SK-N-SH (cell line): ENCODE measurements around the gene RIC3. TPM values are rescaled to one million over a fixed set of nuclear protein-coding genes. Genes with fewer than 3 reads are reported as not detected.

Experiments
- CTCF ChIA-PET: fragments of 300-600, 350-600 bp; formaldehyde crosslinking; extraction: SDS; loops from one replicate; lab custom pipeline; 2021; lab: Yijun Ruan, JAX
- POLR2A ChIA-PET: fragments of 350-600 bp; sonication (Branson Sonifier 250); formaldehyde crosslinking; extraction: SDS; loops from one replicate; lab custom pipeline; 2020; ENCODE audit warnings: antibody characterized with exemption, inconsistent platforms; lab: Yijun Ruan, JAX
- DNase-seq: peaks from one replicate; pipeline ENCODE4 v3.0.0; 2012
- H2AFZ ChIP-seq: fragments of 200-600 bp; sonication (generic); 2 replicates; pipeline ENCODE4 v1.8.1; 2016; ENCODE audit warnings: antibody characterized with exemption, mild to moderate bottlenecking, low read depth
- H3F3A ChIP-seq: fragments of 200-600 bp; sonication (generic); replicated peaks from 2 replicates; pipeline ENCODE3; 2016; ENCODE audit warnings: antibody characterized with exemption, mild to moderate bottlenecking; ENCODE audit not compliant: insufficient read depth
- H3K27ac ChIP-seq, 2 experiments: fragments of 200-500 bp in 1 of 2; fragments of 200-600 bp in 1 of 2; sonication (Bioruptor generic) in 1 of 2; sonication (generic), shearing (Covaris generic) in 1 of 2; 2 replicates each; pipeline versions ENCODE4 v1.5.1 to v1.6.1; 2014 to 2016; ENCODE audit warnings: low read depth in 2 of 2, inconsistent platforms in 1 of 2, low read length in 1 of 2, mild to moderate bottlenecking in 1 of 2, mixed read lengths in 1 of 2
- H3K27me3 ChIP-seq: fragments of 200-600 bp; sonication (generic), shearing (Covaris generic); 2 replicates; pipeline ENCODE4 v1.6.1; 2016; ENCODE audit warnings: mixed run types; ENCODE audit not compliant: insufficient read depth
- H3K36me3 ChIP-seq, 2 experiments: fragments of 200-500 bp in 1 of 2; fragments of 200-600 bp in 1 of 2; sonication (Bioruptor generic) in 1 of 2; sonication (generic) in 1 of 2; replicated peaks in 1 of 2; 2 replicates each; pipeline versions ENCODE3 to v1.5.1; 2014 to 2016; ENCODE audit warnings: low read length in 1 of 2, mild to moderate bottlenecking in 1 of 2; ENCODE audit not compliant: insufficient read depth in 2 of 2, control insufficient read depth in 1 of 2
- H3K4me1 ChIP-seq, 2 experiments: fragments of 200-500 bp in 1 of 2; fragments of 200-600 bp in 1 of 2; sonication (Bioruptor generic) in 1 of 2; sonication (generic), shearing (Covaris generic) in 1 of 2; 2 replicates each; pipeline versions ENCODE4 v1.5.1 to v1.6.1; 2014 to 2016; ENCODE audit warnings: low read depth in 1 of 2, low read length in 1 of 2, mixed run types in 1 of 2; ENCODE audit not compliant: insufficient read depth in 2 of 2, control insufficient read depth in 1 of 2
- H3K4me2 ChIP-seq: fragments of 200-600 bp; sonication (generic), shearing (Covaris generic); 2 replicates; pipeline ENCODE4 v1.6.1; 2017; ENCODE audit warnings: mixed run types
- H3K4me3 ChIP-seq, 2 experiments: fragments of 200-500 bp in 1 of 2; fragments of 200-600 bp in 1 of 2; sonication (Bioruptor generic) in 1 of 2; sonication (generic), shearing (Covaris generic) in 1 of 2; 2 replicates each; pipeline versions ENCODE4 v1.5.1 to v1.8.1; 2014 to 2016; ENCODE audit warnings: low read depth in 2 of 2, inconsistent platforms in 1 of 2, low read length in 1 of 2, mild to moderate bottlenecking in 1 of 2, mixed read lengths in 1 of 2, moderate library complexity in 1 of 2
- H3K79me2 ChIP-seq: fragments of 200-600 bp; sonication (generic); 2 replicates; pipeline ENCODE4 v1.8.1; 2017; ENCODE audit warnings: mild to moderate bottlenecking; ENCODE audit not compliant: insufficient read depth
- H3K9ac ChIP-seq: fragments of 200-600 bp; sonication (generic); 2 replicates; pipeline ENCODE4 v1.6.1; 2017; ENCODE audit warnings: mixed run types
- H3K9me2 ChIP-seq: fragments of 200-600 bp; sonication (generic); 2 replicates; pipeline ENCODE4 v1.6.1; 2017; ENCODE audit warnings: mixed run types
- H3K9me3 ChIP-seq: fragments of 200-600 bp; sonication (generic); 2 replicates; pipeline ENCODE4 v1.6.1; 2017; ENCODE audit warnings: mixed run types, mild to moderate bottlenecking, moderate library complexity
- H4K20me1 ChIP-seq: fragments of 200-600 bp; sonication (generic); 2 replicates; pipeline ENCODE4 v1.6.1; 2017; ENCODE audit warnings: mild to moderate bottlenecking, mixed run types; ENCODE audit not compliant: insufficient read depth
- EZH2phosphoT487 ChIP-seq: fragments of 200-600 bp; sonication (generic); IDR thresholded peaks from 2 replicates; pipeline ENCODE4 v1.6.1; 2017; ENCODE audit warnings: low read depth, mixed run types, mild to moderate bottlenecking, antibody characterized with exemption, moderate library complexity, borderline replicate concordance
- FOSL2 ChIP-seq: IDR thresholded peaks from 2 replicates; pipeline ENCODE4 v1.4.0; 2012; ENCODE audit warnings: low read depth, mild to moderate bottlenecking, moderate library complexity, borderline replicate concordance
- FOXM1 ChIP-seq: IDR thresholded peaks from 2 replicates; pipeline ENCODE4 v1.4.0; 2012; ENCODE audit warnings: low read depth, mild to moderate bottlenecking
- NRF1 ChIP-seq: IDR thresholded peaks from 2 replicates; pipeline ENCODE4 v1.6.1; 2012; ENCODE audit warnings: low read depth, mild to moderate bottlenecking, low read length
- POLR2AphosphoS5 ChIP-seq: IDR thresholded peaks from 2 replicates; pipeline ENCODE4 v1.6.1; 2012; ENCODE audit warnings: low read depth, low read length
- RAD21 ChIP-seq: IDR thresholded peaks from 2 replicates; pipeline ENCODE4 v1.6.1; 2012; ENCODE audit warnings: mild to moderate bottlenecking, low read length
- SMC3 ChIP-seq: IDR thresholded peaks from 2 replicates; pipeline ENCODE4 v1.6.1; 2012; ENCODE audit warnings: low read depth, low read length, improper control_type of control experiment
- WGBS: methylation state at CpG from one replicate; pipeline ENCODE4 v1.1.6; 2017; ENCODE audit warnings: low lambda C conversion rate; 5-methylcytosine and 5-hydroxymethylcytosine counted together
- polyA plus RNA-seq, 3 experiments: library from polyadenylated mRNA; depleted of rRNA; stranded (reverse); fragments of >200 nt; gene quantifications; 2 replicates each; pipeline ENCODE4 v1.2.3, GENCODE V29; 2012
- TF ChIP-seq, protein P1 (sequence below): fragments of 200-600 bp; sonication (generic); IDR thresholded peaks from 2 replicates; pipeline ENCODE4 v1.6.1; 2017; ENCODE audit warnings: antibody characterized with exemption, mild to moderate bottlenecking, moderate library complexity
- TF ChIP-seq, protein P2 (sequence below): IDR thresholded peaks from 2 replicates; pipeline ENCODE4; 2012
- TF ChIP-seq, protein P3 (sequence below): IDR thresholded peaks from 2 replicates; pipeline ENCODE4 v1.4.0; 2012; ENCODE audit warnings: low read depth, borderline replicate concordance

Gene RIC3
- polyA plus RNA-seq, 1 of the 3 experiments (the other 2 are of a cell fraction), result 0.54 TPM

DNA sequence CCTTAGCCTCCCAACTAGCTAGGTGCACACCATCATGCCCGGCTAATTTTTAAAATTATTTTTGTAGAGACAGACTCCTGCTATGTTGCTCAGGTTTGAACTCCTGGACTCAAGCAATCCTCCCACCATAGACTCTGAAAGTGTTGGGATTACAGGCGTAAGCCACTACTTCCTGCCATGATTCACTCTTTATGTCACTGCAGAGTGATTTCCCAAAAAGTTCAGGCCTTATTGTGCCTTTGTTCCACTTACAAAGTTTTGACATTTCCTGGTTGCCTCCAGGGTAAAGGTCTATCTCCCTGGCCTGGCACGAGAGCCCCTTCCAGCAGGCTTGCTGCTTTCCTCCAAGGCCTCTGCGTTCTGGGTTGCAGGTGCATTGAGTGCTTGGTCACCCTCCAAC lies 44.6 kb upstream of the RIC3 start (continued):
- TF ChIP-seq EZH2phosphoT487 (no peak), FOXM1 (no peak), RAD21 (no peak), POLR2AphosphoS5 (no peak)
- TF ChIP-seq, protein P1, sequence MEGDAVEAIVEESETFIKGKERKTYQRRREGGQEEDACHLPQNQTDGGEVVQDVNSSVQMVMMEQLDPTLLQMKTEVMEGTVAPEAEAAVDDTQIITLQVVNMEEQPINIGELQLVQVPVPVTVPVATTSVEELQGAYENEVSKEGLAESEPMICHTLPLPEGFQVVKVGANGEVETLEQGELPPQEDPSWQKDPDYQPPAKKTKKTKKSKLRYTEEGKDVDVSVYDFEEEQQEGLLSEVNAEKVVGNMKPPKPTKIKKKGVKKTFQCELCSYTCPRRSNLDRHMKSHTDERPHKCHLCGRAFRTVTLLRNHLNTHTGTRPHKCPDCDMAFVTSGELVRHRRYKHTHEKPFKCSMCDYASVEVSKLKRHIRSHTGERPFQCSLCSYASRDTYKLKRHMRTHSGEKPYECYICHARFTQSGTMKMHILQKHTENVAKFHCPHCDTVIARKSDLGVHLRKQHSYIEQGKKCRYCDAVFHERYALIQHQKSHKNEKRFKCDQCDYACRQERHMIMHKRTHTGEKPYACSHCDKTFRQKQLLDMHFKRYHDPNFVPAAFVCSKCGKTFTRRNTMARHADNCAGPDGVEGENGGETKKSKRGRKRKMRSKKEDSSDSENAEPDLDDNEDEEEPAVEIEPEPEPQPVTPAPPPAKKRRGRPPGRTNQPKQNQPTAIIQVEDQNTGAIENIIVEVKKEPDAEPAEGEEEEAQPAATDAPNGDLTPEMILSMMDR, result no peak
- TF ChIP-seq, protein P2, sequence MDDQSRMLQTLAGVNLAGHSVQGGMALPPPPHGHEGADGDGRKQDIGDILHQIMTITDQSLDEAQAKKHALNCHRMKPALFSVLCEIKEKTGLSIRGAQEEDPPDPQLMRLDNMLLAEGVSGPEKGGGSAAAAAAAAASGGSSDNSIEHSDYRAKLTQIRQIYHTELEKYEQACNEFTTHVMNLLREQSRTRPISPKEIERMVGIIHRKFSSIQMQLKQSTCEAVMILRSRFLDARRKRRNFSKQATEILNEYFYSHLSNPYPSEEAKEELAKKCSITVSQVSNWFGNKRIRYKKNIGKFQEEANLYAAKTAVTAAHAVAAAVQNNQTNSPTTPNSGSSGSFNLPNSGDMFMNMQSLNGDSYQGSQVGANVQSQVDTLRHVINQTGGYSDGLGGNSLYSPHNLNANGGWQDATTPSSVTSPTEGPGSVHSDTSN, result no peak

DNA sequence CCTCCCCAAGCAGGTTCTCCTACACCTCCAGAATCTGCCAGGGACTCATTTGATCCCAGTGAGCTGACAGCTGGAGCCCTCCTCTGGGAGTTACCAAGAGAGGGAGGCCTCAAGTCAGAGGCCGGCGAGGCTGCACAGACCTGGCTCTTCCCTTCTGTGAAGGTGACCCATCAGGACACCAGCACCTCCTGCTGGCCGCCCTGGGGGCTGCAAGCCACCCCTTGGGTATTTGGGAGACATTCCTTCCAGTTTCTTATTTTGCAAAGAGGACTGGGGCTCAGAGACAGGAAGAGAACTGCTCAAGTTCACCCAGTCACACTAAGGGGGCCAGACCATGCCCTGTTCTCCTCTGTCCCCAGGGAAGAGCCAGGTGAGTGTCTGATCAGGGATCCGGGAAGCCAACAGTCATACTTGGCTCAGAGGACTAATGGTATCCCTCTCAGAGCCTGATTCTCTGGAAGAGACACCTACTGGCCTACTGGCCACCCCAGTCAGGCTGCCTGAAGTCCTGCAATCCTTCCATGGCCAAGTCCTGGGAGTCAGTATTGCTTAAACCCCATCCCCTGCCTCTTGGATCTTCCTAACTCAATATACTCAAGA lies 40.5 kb upstream of the RIC3 start:
- no peak for DNase-seq
- TF ChIP-seq, protein P3, sequence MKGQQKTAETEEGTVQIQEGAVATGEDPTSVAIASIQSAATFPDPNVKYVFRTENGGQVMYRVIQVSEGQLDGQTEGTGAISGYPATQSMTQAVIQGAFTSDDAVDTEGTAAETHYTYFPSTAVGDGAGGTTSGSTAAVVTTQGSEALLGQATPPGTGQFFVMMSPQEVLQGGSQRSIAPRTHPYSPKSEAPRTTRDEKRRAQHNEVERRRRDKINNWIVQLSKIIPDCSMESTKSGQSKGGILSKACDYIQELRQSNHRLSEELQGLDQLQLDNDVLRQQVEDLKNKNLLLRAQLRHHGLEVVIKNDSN, result no peak
- TF ChIP-seq FOSL2 (no peak), SMC3 (no peak), NRF1 (no peak)
- TF ChIP-seq, protein P1, result peak; percentile 48
- no peaks in the 10 kb centered on the region for H3K9me3 ChIP-seq
- no peak overlapping the region for H3K4me2 ChIP-seq
- H3F3A ChIP-seq, result no peaks in the 10 kb centered on the region
- no peak overlapping the region for H3K27ac ChIP-seq
- no peak overlapping the region for H3K9ac ChIP-seq
- POLR2A ChIA-PET, result no interaction called here
- 73% methylated on average over 4 of the region's 4 CpGs for WGBS
- H3K9me2 ChIP-seq, result no peaks in the 10 kb centered on the region
- CTCF ChIA-PET, result interaction anchor here (0.6 to 7.1 kb wide), 5 partner anchors 10 to 528 kb away, joined by 3 to 33 read pairs (median 4); partner anchors contain the start of gene LMO1
- no peaks in the 10 kb centered on the region; the same call in 1 of the 2 replicates for H3K27me3 ChIP-seq
- no peaks in the 10 kb centered on the region for H3K79me2 ChIP-seq
- no peak overlapping the region for H3K4me3 ChIP-seq
- no peak overlapping the region for H2AFZ ChIP-seq
- peaks cover 0 to 27% of the 10 kb centered on the region in 2 experiments; a peak in 2 of 4 replicates for H3K4me1 ChIP-seq
- H4K20me1 ChIP-seq, result no peaks in the 10 kb centered on the region
- H3K36me3 ChIP-seq, result no peaks in the 10 kb centered on the region
